HG03025 (cell line): ENCODE measurements around the gene HSPB7.
"Not testable (repeated sequence)": the region's sequence is repeated elsewhere in the genome, so short reads cannot be mapped to it uniquely, and the experiment has no call there.

Experiments used
- ATAC-seq: cut with Tn5 transposase; IDR thresholded peaks from one replicate; pipeline ENCODE4 v1.9.1; 2021; ENCODE audit warnings: mild to moderate bottlenecking, moderate library complexity; ENCODE audit not compliant: unreplicated experiment, low FRiP score

Gene HSPB7

GRCh38 chr1:16009678-16010077 lies 8.2 kb downstream of the HSPB7 start:
- no peak for ATAC-seq

- no peak for ATAC-seq
Measured at GRCh38 chr1:16009030-16009460, 8.8 kb downstream of the HSPB7 start.

DNA sequence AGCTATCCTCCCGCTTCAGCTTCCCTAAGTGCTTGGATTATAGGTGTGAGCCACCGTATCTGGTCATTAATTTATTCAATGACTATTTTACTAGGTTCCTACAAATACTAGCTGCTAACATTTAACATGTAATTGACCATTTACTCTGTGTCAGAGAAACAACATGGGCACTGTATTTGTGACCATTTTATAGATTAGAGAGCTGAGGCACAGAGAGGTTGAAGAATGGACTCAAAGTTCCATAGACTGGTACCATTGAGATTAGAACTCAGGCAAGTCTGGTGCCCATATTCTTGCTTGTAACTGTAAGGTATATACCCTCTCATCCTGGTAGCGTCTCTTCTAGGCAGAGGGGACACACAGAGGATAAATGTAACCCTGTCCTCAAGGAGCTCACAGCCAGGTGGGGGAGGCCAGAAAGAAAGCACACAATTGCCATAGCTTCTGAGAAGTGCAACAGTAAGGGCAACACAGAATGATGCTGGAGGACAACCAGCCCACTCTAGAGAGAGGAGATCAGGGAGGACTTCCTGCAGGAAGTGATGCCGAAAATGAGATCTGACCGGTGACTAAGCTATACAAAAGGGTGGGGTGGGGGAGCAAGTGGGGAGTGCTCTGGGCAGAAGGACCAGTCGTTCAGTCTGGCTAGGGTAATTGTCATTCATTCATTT lies 10.0 kb downstream of the HSPB7 start:
- no peak for ATAC-seq

DNA sequence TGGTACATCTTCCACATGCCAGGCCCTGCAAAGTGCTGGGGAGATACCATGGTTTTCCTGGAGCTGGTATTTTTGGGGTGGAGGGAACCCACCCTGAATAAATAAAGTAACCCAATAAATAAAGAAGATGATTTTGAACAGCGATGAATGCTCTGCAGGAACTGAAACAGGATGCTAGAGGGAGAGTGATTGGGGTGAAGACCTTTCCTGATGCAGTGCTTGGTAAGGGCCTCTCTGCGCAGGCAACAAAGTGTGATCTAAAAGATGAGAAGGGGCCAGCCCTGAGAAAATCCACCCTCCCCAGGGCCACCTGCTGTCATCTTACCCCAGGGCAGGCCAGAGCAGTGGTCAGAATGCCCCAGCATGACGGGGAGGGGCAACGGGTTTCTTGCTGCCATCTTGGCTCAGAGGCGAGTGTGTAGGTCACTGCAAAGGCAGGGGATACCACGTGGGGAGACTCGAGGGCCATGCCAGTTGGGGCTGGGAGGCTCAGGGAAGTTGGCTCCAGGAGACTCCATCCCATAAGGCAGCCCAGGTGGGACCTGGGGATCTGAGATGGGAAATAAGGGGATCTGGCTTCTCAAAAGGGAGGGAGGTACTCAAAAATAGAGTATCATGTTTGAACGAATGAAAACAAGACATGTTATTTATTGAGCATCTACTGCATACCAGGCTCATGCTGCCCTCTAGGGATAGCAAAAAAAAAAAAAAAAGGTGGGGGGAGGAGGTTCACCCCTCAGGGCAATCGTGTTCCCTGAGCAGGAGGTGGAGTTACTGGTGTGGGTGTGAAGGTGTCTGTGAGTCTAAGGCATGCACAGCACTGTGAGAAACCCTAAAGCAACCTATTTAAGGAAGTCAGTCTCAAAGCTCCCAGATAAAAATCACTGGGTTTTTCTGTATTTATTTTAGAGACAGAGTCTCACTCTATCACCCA lies 11.0 kb downstream of the HSPB7 start:
- no peak for ATAC-seq

GRCh38 chr1:16006010-16006409 lies 11.8 kb downstream of the HSPB7 start:
- no peak for ATAC-seq

GRCh38 chr1:16005597-16005996 lies 12.2 kb downstream of the HSPB7 start:
- ATAC-seq = no peak

DNA sequence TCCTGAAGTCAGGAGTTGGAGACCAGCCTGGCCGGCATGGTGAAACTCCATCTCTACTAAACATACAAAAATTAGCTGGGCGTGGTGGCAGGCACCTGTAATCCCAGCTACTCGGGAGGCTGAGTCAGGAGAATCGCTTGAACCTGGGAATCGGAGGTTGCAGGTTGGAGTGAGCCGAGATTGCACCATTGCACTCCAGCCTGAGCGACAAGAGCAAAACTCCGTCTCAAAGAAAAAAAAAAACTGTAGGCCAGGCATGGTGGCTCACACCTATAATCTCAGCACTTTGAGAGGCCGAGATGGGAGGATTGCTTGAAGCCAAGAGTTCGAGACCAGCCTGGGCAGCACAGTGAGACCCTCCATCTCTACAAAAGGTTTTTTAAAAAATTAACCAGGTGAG lies 16.6 kb downstream of the HSPB7 start:
- ATAC-seq = not testable (repeated sequence)

- no peak for ATAC-seq
Measured at GRCh38 chr1:15998929-15999328, 18.9 kb downstream of the HSPB7 start.

- ATAC-seq = no peak
Measured at GRCh38 chr1:15997637-15998280, 20.1 kb downstream of the HSPB7 start.

DNA sequence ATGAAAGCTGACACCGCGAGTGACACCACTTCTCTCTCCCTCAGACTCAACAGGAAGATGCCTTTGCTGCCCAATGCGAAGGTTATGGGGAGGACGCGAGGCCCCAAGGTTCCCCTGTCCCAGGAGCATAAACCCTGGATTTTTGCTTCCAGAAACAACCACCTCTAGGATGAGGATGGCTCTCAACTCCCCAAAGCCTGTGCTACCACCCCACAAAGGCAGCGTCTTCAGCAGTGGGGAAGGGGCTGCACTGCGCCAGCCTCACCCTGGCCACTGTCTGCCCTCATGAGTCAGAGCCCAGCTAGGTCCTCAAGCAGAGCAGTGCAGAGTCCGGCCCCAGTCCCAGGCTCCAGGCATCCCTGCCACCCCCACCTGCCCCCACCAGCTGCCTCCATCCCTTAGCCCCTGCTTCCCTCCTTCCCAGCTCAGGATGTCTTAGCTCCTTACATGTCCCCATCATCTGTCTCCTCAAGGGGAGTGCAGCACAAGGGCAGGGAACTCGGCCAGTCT lies 20.7 kb downstream of the HSPB7 start:
- no peak for ATAC-seq

DNA sequence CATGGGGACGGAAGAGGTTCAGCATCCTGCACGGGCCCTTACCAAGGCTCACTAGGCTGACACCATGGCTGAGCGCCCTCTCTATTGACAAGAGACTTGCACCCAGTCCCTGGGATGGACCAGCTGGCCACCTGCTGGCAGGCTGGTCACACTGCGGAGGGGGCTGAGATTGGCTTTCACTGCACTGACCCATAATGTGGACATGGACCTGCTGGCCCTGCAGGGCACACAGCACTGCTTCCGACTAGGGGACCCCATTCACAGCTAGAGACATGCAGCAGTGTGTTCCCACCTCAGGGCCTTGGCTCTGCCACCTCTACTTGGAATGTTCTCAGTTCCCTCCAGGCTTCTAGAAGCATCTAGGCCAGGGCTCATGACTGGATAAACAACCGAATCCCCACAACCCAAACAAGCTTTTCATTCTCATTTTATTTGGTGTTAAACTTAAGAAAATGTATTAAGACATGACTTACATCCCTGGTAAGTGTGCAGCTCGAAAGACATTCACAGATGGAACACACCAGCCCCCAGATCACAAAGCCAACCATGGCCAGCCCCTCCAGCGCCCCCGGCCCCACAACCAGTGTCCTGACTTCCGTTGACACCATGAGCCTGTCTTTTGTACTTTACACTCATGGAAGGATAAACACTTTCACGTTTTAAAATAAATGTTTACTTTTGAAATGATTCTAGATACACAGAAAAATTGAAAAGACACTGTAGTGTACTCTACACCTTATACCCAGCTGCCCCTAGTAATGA lies 23.1 kb downstream of the HSPB7 start:
- ATAC-seq = no peak

- no peak for ATAC-seq
Measured at GRCh38 chr1:15994081-15994480, 23.8 kb downstream of the HSPB7 start.

- no peak for ATAC-seq
Measured at GRCh38 chr1:15993666-15994065, 24.2 kb downstream of the HSPB7 start.

DNA sequence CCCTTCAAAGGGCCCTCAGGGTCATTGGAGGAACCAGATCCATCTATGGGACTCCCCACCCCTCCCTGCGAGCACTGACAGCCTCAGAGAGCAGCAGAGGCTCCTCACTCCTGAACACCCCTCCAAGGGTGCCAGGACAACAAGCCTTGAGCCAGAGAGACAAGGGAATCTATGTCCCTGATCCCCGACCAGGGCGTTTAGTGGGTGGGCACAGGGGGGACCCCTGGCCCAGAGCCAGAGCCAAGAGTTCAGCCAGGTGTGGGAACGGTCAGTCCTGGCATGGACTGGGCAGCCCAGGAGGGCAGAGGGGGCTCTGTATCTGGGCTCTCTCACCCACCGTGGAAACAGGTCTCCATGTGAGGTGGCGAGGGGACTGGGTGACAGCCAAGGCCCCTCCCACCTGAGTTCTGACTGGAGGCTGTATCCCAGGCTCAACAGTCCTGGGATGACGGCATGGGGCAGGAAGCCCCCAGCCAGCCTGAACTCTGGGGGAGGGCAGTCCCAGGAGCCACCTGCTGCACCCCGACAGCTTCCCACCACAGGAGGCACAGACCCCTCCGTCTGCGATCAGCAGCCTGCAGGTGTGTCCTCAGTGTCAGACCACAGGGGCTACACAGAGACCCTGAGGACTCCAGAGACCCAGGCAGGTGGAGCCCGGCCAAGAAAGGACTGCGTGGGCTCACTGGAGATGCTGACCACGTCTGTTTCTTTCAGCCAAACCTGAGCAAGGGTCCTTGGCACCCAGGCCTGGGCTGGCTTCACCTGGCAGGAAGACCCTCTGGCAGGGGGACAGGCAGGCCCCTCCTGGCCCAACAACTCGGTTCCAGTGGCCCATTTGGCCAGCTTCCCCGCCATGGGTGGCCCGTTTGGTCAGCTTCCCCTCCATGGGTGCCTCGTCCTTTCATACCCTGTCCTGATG lies 25.0 kb downstream of the HSPB7 start:
- ATAC-seq = no peak

GRCh38 chr1:15992187-15992553 lies 25.7 kb downstream of the HSPB7 start:
- ATAC-seq = no peak

DNA sequence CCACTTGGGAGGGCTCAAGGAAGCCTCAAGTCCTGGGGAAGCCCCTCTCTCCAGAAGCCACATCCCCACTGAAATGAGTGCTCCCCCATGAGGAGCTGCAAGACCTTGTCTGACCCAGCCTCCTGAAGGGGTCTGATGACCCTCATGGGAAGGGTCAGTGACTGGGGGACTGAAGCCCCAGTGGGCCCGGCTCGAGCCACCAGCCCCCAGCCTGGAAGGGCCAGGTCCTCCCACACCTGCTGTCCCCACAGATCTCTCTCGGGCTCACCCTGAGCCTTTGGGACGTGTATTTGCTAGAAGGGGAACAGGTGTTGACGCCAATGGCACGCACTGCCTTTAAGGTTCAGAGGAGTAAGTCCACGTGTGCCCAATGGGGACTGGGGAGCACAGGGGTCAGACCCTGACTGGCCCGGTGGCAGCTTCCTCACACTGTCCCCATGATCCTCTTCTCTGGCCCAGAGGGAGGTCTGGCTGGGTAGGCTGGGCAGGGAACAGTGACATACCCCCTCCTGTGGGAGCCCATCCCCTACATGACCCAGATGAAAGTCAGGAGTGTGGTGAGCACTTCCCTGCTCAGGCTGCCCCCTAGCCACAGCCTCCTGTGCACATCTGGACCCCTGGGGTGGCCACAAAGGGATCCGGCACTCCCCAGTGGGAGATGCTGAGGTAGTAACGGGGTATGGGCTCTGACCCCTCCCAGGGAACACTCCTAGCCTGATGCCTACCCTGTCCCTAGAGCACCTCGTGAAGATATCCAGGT lies 26.2 kb downstream of the HSPB7 start:
- ATAC-seq = no peak

- no peak for ATAC-seq
Measured at GRCh38 chr1:15989776-15990175, 28.1 kb downstream of the HSPB7 start.

GRCh38 chr1:15988856-15989736 lies 28.7 kb downstream of the HSPB7 start:
- ATAC-seq = no peak
